Ascending aorta (tissue), 2 donors: ENCODE data around the gene FAM3D. TPM values are rescaled to one million over a fixed set of nuclear protein-coding genes. Genes with fewer than 3 reads are reported as not detected.

Experiments used
- DNase-seq, 2 donors: peaks; one replicate each; pipeline ENCODE4 v3.0.0-alpha.2; 2019; ENCODE audit warnings: low spot score in 2 of 2
- H3K27ac ChIP-seq, 2 donors: fragments of 200-600 bp; sonication (generic); one replicate each; pipeline ENCODE4 v1.5.1; 2016 to 2017; ENCODE audit warnings: mild to moderate bottlenecking in 1 of 2
- H3K27me3 ChIP-seq: fragments of 200-600 bp; sonication (generic); one replicate; pipeline ENCODE4 v1.5.1; 2017
- H3K36me3 ChIP-seq, 2 donors: fragments of 200-600 bp; sonication (generic); one replicate each; pipeline ENCODE4 v1.5.1; 2016
- H3K4me1 ChIP-seq, 2 donors: fragments of 200-600 bp; sonication (generic); one replicate each; pipeline ENCODE4 v1.5.1; 2016 to 2017; ENCODE audit warnings: mild to moderate bottlenecking in 1 of 2
- H3K4me3 ChIP-seq, 2 donors: fragments of 200-600 bp; sonication (generic); one replicate each; pipeline ENCODE4 v1.5.1; 2016 to 2017; ENCODE audit warnings: mild to moderate bottlenecking in 1 of 2
- H3K9me3 ChIP-seq, 2 donors: fragments of 200-600 bp; sonication (generic); one replicate each; pipeline ENCODE4 v1.5.1; 2016
- intact Hi-C: fragments of 100-400 bp; cut with DNase I; formaldehyde crosslinking; loops from one replicate; pipeline ENCODE4 v1.15.1; 2023
- total RNA-seq: library from RNA; depleted of rRNA; stranded (reverse); fragments of >200 nt; gene quantifications from one replicate; pipeline ENCODE4 v1.1.0, GENCODE V29; 2016
- TF ChIP-seq, protein P1 (sequence below), 3 experiments: fragments of 200-600 bp in 2 of 3; fragments of 450-650 bp in 1 of 3; sonication (generic) in 2 of 3; IDR thresholded peaks; one replicate each; pipeline ENCODE4 v1.5.1; 2016 to 2019; ENCODE audit warnings: antibody characterized with exemption in 3 of 3, mild to moderate bottlenecking in 1 of 3, moderate library complexity in 1 of 3

Gene FAM3D
- total RNA-seq, 1 donor from 2014 or later = not detected

DNA sequence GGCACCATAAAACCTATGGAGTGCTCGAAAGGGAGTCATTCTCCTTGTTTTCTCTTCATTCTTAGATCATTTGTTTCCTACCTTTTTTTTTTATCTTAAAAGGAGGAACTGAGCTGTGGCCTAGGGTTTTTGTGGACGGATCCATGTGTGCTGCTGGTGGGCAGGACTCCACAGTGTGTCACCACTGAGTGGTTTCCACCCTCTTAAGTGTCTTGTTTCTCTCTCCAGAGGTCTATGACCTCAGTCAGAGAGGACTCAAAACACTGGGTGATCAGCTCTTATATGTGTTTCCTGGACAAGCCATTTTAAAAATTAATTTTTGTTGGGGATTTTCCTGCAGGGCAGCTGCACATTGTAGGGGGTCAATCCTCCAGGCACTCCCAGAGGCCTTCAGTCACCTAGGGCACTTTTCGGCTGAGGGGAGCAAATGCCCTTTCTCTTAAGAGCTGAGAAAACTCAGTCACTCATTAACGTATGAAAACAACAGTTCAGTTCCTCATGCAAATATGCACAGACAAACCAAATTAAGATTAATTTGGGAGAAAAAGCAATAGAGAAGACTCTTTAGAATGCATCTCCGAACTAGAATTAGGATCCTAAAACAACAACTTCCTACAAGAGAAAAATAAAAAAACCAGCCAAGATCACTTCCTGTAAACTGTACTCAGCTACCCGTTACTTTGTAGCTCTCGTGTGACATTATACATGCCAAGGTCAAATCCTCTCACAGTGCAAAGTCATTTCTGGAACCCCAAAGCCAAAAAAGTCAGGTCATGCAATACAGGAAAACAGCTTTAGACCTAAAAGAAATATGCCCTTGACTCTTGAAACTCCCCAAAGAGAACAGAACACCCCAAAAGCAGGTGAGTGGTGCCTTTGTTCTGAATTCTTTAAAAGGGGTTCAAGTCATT lies 27.6 kb upstream of the FAM3D start:
- Histone ChIP-seq H3K4me3 (no peak overlapping the region), H3K36me3 (no peaks in the 10 kb centered on the region), H3K27me3 (no peaks in the 10 kb centered on the region), H3K27ac (no peak overlapping the region), H3K4me1 (no peaks in the 10 kb centered on the region), H3K9me3 (no peaks in the 10 kb centered on the region)
- TF ChIP-seq, protein P1, sequence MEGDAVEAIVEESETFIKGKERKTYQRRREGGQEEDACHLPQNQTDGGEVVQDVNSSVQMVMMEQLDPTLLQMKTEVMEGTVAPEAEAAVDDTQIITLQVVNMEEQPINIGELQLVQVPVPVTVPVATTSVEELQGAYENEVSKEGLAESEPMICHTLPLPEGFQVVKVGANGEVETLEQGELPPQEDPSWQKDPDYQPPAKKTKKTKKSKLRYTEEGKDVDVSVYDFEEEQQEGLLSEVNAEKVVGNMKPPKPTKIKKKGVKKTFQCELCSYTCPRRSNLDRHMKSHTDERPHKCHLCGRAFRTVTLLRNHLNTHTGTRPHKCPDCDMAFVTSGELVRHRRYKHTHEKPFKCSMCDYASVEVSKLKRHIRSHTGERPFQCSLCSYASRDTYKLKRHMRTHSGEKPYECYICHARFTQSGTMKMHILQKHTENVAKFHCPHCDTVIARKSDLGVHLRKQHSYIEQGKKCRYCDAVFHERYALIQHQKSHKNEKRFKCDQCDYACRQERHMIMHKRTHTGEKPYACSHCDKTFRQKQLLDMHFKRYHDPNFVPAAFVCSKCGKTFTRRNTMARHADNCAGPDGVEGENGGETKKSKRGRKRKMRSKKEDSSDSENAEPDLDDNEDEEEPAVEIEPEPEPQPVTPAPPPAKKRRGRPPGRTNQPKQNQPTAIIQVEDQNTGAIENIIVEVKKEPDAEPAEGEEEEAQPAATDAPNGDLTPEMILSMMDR (IDR thresholded peaks at IDR 0.05) = no peak
- DNase-seq = no peak
- intact Hi-C loops = no loop called here

DNA sequence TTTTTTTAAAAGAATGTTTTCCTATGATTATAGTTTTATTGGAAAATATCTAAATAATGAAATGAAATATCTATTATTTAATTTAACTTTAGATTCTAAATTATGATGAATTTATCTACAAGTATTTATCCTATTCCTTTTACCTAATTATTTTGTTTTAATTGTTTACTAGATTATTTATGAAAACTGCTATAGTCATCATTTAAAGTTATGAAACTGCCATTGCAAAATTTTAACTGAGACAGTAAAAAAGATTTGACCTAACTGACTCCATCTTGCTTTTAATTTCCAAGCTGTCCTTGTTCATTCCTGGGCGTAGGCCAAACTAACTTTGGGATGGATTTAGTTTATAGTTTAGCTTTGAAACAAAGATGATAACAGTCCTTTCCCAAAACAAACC lies 25.9 kb upstream of the FAM3D start:
- Histone ChIP-seq H3K9me3 (no peaks in the 10 kb centered on the region), H3K27ac (no peak overlapping the region), H3K27me3 (no peaks in the 10 kb centered on the region), H3K4me3 (no peak overlapping the region), H3K4me1 (no peaks in the 10 kb centered on the region), H3K36me3 (no peaks in the 10 kb centered on the region)
- TF ChIP-seq, protein P1 (IDR thresholded peaks at IDR 0.05) = no peak
- no peak for DNase-seq
- intact Hi-C loops = no loop called here

DNA sequence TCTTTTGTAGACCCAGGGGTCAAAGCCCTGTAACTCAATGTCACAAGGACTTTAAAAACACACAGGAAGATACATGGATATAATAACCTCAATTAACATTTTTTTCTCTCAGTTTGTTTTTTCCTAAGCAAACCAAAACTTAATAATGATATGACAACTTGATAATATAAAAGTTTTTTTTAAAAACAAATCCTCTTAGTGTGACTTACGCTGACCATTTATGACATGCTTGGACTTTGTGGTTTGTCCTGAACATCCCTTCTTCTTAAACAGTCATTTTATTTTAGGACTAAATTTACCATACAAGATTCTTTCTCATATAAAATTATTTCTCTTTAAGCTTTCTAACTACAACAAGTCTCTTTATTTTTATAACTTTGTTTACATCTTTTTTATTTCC lies 25.4 kb upstream of the FAM3D start:
- H3K27ac ChIP-seq = no peak overlapping the region
- intact Hi-C loops = no loop called here
- H3K4me3 ChIP-seq = no peak overlapping the region
- H3K36me3 ChIP-seq = no peaks in the 10 kb centered on the region
- DNase-seq = no peak
- TF ChIP-seq, protein P1 (IDR thresholded peaks at IDR 0.05) = no peak
- no peaks in the 10 kb centered on the region for H3K9me3 ChIP-seq
- no peaks in the 10 kb centered on the region for H3K4me1 ChIP-seq
- no peaks in the 10 kb centered on the region for H3K27me3 ChIP-seq

DNA sequence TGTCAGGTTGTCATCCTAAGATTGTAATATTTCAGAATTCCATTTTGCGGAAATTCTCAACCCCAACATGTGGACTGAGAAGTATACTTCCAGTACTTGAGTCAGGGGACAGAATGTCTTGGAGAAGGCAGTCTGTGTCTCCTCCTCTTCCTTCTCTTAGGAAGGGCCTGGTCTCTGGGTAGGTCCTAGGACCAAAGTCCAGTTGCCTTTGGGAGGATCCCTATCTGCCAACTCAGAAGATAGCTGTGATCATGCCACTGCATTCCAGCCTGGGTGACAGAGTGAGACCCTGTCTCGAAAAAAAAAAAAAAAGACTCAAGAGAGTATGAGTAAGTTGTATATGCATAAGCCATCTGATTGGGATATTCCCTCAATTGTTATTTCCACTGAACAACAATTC lies 23.9 kb upstream of the FAM3D start:
- Histone ChIP-seq H3K27me3 (no peaks in the 10 kb centered on the region), H3K27ac (no peak overlapping the region), H3K4me1 (no peaks in the 10 kb centered on the region), H3K4me3 (no peak overlapping the region), H3K36me3 (no peaks in the 10 kb centered on the region), H3K9me3 (no peaks in the 10 kb centered on the region)
- no peak for DNase-seq
- intact Hi-C loops = no loop called here
- TF ChIP-seq, protein P1 (IDR thresholded peaks at IDR 0.05) = no peak

DNA sequence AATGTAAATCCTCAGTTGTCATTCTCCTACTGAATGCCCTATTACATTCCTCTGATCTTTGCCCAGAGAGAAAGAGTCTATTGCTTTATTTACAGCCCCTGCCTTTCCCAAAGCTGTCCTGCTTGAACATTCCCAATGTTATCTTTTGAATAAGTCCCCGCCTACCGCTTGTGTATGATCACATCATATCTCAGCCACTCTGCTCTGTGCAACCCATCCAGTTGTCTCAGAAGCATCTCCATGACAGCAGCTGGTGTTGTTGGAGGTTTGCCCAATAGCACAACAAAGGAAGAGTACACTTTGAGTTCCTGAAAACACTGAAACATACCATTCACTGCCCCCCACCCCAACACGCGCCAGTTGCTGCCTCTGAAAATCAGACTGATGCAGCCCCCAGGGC lies 22.0 kb upstream of the FAM3D start:
- Histone ChIP-seq H3K36me3 (no peaks in the 10 kb centered on the region), H3K4me3 (no peak overlapping the region), H3K9me3 (no peaks in the 10 kb centered on the region), H3K27ac (no peak overlapping the region), H3K4me1 (no peaks in the 10 kb centered on the region), H3K27me3 (no peaks in the 10 kb centered on the region)
- intact Hi-C loops = no loop called here
- DNase-seq = no peak
- TF ChIP-seq, protein P1 (IDR thresholded peaks at IDR 0.05) = no peak
